GM19043 (cell line): ENCODE measurements around the gene RAP1GAP.
"Not testable (repeated sequence)": the region's sequence is repeated elsewhere in the genome, so short reads cannot be mapped to it uniquely, and the experiment has no call there.

Experiments used
- ATAC-seq: cut with Tn5 transposase; IDR thresholded peaks from one replicate; pipeline ENCODE4 v1.9.1; 2021; ENCODE audit warnings: low read depth; ENCODE audit not compliant: unreplicated experiment

The RAP1GAP gene

DNA sequence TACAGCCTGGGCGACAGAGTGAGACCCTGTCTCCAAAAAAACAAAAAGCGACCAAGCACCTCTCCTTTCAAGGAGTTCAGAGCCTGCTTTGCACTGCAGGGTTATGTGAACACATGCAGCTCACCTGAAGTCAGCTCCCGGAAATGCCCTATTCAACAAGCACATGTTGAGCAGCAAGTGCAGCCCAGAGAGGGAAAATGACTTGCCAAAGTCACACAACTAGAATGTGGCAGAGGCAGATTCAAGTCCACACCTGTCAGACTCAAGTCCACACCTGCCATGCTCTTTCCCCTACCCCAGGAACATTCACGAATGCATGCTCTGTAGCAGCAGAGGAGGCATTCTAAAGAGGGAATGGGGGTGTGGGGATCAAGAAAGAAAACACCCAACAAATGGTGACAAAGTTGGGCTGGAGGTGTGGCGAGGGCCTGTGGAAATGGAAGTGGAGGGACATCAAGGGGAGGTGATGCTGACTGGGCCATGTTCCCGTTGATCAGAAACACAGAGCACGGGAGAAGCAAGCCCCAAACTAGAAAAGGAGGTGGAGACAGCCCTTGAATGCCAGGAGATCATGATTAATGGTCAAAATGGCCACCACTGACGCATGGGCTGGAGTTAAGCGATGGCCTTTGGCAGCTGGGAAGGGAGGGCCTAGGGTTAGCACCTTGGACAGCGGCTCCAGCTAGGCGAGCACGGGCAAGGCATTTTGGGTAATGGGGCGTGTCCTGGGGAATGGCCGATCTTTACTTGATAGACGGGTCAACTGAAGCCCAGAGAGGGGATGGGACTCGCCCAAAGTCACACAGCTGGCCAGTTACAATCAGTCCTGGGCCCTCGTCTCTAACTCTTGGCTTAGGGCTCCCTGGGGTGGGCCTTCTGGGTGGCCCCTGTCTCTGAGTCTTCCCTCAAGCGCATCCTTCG lies 21.5 kb downstream of the RAP1GAP start:
- ATAC-seq = no peak

DNA sequence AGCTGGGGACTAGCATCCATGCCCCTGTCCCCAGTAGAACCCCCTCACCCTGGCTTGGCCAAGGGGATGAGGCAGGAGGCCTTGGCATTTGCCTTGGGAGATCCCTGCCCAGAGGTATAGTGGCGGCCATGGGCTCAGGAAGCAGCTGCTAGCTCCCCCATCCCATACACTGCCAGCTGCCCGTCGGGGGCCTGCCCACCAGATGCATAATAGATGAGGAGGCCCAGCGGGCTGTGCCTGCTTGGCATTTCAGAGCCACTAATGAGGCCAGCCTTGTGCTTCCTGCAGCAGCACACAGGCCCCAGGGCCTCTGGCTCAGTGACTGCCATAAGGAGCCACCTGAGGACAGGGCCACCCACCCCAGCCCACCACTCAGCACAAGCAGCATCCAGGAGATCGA lies 23.6 kb downstream of the RAP1GAP start:
- no peak for ATAC-seq

DNA sequence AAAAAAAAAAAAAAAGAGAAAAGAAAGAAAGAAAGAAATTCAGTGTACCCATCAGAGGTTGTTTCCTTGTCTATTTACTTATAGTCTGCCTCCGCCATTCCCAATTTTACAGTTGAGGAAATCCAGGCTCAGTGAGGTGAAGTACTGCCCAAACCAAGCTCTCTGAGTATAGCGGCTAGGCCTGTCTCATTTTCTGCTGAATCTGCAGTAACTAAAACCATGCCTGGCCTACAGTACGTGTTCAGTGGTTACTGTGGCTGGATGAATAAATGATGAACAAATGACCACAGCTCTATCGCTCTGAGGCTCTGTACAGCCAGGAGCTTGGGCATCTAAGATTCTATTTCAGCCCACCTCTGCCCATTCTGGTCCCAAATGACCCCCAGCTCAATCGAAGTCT lies 24.3 kb downstream of the RAP1GAP start:
- ATAC-seq = no peak

DNA sequence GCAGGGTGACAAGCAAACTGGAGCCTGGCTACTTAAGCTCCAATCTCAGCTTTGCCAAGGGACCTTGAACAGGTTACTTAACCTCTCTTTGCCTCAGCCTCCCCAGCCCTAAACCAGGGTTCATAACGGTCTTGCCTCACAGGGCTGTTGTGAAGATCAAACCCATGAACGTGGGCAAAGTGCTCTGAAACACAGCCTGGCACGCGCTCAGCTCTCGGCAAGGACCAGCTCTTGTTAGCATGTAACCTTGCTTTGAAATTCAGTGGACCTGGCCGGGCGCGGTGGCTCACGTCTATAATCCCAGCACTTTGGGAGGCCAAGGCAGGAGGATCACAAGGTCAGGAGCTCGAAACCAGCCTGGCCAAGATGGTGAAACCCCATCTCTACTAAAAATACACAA lies 24.8 kb downstream of the RAP1GAP start:
- ATAC-seq = no peak

DNA sequence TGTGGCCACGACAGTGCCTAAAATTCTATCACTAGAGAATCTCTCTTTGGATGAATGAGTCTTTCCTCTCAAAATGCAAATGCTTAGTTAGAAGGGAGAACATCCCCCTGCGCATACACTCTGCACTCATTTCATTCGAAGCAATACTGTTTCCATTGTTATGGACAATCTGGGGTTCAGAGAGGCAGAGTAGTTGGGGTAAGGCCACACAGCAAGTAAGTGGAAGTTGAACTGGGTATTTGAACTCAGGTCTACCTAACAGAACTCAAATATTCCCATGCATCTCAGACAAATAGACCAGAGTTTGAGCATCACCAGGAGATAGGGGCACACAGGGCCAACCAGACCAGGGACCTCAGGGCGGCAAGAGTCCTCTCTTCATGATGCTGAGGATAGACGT lies 25.5 kb downstream of the RAP1GAP start:
- ATAC-seq = no peak

DNA sequence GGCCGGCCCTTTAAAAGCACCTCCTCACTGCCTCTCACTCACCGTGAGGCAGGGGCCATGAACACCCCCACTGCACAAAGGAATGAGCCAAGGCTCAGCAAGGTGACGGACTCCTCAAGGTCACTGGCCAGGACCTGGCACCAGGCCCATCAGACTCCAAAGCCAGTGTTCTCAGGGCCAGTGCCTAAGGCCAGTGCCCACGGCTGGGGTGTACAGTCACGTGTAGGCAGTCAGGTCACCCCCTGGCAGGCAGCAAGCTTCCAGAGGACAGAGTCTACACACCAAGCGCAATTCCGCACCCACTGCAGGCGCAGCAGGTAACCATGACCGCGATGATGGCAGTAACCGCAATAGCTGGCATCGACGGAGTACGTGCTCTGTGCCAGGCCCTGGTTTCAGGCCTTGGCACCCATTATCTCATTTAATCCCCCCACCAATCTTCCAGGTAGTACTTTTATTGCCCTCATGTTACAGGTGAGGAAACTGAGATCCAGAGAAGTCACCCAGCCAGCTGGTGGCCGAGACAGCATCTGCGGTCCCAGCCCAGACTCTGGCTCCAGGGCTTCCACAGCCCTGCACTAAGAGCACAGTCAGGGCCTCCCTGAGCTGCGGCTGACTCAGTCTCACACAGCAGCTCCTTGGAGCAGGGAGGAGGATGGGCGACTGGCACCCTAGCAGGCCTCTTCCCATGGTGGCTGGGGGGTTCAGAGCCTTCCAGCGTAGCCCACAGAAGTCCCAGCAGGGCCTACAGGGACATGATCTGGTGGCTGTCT lies 27.0 kb downstream of the RAP1GAP start:
- no peak for ATAC-seq

DNA sequence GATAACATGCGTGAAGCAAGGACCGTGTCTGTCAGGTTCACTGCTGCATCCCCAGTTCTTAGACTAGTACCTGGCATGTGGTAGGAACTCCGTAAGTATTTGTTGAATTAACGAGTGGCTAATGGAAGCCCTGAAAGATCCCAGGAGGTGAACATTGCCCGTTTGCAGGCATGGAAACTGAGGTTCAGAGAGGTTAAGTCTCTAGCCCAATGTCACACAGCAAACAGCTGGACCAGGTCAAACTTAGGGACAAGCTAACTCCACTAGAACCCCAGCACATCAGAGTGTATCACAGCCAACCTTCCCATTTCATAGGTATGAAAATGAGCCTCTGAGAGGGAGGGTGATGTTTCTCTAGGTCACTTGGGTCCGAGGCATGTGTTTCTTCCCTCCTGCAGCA lies 27.6 kb downstream of the RAP1GAP start:
- no peak for ATAC-seq

DNA sequence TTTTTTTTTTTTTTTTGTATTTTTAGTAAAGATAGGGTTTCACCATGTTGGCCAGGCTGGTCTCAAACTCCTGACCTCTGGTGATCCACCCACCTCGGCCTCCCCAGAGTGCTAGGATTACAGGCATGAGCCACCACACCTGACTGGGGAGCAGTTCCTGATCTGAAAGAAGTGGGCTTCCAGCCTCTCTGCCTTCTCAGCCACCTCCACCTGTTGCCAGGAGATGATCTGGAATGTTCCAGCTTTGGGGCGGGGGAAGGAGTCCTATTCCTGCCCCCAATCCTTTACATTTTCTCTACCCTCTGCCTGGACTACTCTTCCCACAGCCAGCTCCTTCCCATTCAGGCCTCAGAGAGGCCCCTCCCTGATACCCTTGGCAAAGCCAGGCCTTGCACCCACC lies 28.1 kb downstream of the RAP1GAP start:
- ATAC-seq = no peak

DNA sequence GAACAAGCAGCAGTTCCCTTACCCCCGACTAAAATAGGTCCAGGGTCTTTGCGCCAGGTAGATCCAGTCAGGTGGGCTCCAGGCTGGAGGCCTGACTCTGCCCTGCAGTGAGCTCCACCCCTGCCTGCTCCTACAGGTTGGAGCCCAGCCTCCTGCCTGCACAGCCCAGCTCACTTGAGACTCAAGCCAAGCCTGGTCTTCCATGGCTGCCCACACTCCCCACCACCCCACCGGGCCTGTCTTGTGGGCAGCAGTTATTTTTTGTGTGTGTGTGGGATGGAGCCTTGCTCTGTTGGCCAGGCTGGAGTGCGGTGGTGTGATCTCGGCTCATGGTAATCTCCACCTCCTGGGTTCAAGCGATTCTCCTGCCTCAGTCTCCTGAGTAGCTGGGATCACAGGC lies 28.5 kb downstream of the RAP1GAP start:
- ATAC-seq = no peak

DNA sequence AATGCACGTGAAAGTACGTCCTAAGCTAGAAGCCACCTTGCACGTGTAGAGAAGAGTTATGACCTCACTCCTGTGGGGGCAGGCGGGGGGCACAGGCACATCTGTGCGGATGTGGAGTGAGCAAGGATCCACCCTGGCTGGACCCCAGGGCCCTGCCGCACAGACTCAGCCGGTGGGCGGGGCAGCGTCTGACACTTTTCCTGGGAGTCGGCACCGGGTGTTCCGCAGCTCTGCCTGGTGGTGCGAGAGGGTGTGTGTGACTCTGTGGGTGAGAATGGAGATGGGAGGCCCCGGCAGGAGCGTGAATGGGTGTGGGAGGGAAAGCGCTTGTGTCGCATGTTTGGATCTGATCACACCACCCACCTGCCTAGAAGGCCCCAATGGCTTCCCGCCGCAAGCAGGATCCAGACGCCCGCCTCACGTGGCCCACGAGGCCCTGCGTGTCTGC lies 29.5 kb downstream of the RAP1GAP start:
- no peak for ATAC-seq

DNA sequence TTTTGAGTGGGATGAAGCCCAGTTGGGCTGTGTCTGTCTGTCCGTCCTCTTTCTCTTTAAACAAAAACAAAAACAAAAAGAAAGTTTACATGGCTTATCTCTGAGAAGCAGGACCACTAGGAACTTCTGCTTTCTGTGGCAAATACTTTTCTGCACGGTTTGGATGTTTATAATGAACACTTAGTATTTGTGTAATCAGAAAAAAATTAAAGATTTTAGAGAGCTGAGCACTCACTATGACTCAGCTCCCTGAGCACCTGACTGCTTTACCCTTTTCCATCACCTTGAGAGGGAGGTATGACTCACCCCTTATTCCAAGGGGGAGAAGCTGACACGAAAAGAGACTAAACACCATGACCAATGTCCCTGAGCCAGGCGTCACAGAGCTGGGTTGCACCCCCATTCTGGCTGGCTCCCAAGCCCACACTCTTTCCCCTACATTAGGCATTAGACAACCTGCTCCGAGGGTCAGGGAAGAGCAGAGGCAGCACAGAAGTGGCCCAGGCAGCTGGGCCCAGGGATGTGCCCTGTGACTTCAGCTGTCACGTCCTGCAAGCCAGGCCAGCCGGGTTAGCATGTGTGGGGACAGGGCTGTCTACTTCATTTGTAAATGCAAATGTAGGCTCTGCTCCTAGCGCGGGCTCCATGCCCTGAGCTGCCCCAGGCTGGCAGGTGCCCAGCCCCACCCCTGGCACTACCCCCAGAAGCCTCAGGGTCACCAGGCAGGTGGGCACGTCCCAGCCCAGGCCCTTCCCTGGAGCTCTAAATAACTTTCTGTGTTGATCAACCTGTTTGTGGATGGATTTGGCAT lies 30.4 kb downstream of the RAP1GAP start:
- no peak for ATAC-seq

DNA sequence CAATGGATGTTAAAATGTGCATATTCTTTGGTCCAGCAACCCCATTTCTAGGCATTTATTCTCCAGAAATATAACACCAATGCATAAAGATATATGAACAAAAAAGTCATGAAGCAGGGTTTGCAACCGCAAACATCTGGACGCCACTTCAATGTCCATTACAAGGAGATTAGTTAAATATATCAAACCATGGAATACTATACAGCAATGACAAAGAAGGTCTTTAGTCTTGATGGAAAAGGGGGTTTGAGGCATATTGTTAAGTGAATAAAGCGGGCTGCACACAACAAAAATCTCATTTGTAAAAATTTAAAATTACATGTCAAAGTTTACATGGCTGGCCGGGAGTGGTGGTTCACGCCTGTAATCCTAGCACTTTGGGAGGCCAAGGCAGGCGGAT lies 31.6 kb downstream of the RAP1GAP start:
- ATAC-seq = no peak

DNA sequence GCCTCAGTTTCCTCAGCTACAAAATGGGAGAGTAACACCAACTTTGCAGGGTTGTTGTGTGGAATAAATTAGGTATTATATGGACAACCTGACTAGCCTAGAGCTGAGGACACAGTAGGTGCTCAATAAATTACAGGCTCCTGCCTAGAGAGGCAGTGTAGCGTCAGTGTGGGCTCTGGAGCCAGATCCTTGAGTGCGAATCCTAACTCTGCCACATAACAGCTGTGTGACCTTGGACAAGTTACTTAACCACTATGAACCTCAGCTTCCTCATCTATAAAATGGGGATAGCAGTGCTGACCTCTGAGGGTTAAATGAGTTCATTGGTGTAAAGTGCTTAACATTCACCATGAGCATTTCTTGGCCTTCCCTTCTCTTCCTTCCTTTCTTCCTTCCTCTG lies 33.1 kb downstream of the RAP1GAP start:
- ATAC-seq = no peak

DNA sequence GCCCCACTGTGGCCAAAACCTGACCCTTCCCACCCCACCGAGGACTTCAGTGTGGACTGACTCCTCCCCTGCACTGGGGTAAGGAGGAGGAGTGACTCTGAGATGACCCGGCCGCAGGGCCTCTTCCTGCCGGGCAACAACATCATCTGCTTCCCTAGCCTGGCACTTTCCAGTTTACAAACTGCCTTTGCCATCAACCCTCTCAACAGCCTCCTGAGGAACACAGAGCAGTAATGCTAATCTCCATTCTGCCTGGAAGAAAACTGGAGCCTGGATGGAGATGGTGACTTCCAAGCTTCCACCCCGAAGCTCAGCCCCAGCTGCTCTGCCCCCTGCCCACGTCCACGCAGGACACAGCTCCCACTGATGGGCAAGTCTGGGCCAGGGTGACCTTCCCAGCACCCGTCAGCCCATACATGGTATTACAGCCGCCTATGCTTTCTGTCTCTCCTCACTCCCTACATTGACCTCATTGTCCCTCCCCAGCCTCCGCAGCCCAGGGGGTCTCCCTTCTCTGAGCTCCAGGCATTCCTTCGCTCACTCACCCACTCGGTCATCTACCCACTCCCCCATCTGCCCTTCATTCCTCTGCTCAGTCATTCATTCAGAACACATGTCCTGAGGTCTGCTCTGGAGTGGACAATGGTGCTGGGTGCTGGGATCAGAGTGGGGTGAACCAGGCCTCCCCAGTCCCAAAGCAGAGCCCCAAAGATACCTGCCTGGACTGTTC lies 34.2 kb downstream of the RAP1GAP start:
- ATAC-seq = no peak

DNA sequence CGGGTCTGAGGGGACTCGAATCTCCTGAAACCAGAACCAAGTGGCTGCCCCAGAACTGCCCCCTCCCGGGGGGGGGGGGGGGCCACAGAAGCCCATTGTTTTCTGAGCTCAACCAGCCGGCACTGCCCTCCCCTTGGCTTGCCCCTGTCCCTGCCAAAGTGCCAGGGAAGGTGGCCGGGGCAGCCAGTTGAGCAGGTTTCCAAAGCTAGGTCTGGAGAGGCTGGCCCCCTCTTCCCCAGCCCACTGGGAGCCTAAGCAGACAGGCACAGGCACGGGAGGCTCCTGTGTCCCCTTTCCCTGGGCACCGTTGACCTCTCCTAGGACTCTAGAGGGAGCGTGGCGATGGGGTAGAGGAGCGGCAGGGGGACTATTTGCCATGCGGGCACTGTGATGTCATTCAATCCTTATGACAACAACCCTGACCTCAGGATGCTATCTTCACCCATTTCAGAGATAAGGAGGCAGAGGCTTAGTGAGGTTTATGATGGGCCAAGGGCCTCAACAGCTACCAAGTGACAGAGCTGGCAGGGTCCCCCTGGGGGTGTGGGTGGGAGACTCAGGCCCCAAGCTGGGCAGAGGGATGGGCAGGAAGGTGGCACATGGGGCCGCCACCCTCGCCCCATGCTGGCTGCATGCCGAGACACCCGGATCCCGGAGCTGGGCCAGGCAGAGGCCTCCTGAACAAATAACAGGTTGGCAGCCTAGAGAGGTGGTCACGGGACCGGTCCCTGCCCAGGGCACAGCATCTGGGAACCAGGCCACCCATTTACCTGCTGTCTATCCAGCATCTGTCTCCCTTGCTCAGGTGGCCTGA lies 35.0 kb downstream of the RAP1GAP start:
- no peak for ATAC-seq

DNA sequence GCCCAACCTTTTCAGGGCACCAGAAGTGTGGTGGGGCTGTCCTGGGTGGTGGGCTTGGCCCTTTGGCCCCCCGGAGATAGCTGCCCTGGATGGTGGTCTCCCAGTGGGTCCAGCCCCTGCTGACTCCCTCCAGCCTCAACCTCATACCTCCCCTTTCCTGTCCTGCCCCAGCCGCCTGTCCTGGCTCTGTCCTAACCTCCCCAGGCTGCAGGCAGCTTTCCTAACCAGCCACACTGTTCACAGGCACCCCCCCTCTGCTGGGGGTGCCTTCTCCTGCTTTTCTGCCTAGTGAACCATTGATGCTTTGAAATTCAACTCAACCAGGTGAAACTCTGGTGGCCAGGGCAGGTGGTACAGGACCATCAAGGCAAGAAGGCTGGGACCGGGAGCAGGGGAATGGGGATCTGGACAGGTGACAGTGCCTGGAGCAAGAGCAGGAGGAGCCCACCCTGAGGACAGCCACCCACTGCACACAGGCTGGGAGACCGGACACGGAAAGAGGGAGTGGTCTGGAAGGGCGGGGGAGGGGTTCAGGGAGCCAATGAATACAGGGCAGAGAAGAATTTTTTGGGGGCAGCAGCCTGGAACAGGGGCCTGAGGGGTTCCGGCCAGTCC lies 35.9 kb downstream of the RAP1GAP start:
- no peak for ATAC-seq

DNA sequence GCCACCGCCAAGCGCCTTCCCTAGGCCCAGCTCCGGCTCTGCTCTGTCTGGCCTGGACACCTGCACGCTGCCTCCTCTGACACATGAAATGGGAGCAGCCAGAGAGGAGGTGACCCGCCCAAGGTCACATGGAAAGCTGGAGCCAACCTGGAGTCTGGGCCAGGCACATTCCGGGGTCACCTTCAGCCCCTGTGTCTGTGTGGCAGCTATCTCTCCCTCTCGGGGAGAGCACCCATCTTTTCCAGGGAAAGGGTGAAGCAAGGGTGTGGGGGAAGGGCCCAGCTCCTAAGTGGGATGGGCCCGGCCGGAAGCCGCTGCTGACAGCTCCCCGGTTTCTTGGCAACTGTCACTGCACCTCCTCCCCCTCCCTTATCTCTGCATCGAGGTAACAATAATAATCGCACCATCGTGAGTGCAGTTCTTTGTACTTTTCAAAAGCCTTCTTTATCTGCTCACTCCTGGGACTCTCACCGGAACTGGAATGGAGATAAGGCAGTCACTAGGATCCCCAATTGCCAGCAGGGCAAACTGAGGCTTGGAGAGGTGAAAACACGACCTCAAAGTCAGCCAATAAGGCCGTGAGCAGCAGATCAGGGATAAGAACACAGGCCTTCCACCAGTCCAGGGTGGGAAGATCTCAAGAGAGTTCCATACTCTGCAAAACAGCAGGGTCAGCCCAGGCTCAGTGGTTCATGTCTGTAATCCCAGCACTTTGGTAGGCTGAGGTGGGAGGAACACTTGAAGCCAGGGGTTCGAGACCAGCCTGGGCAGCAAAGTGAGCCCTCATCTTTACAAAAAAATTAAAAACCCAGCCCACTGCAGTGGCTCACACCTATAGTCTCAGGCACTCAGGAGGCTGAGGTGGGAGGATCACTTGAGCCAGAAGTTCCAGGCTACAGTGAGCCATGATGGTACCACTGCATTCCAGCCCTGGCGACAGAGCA lies 36.9 kb downstream of the RAP1GAP start:
- ATAC-seq = no peak

DNA sequence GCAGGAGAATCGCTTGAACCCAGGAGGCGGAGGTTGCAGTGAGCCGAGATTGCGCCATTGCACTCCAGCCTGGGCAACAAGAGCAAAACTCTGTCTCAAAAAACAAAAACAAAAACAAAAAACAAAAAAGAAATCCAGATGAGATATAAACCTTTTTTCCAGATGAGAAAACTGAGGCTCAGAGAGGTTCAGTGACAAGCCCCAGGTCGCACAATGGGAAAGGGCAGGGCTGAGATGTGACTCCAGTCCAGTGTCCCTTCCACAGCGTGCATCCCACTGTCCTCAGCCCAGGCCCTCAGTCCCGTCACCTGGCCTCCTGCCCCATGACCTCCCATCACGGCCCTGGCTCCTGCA lies 37.6 kb downstream of the RAP1GAP start:
- ATAC-seq = not testable (repeated sequence)
